HepG2 (cell line): ENCODE data around the gene NMNAT1. TPM values are rescaled to one million over a fixed set of nuclear protein-coding genes. Genes with fewer than 3 reads are reported as not detected.

Experiments
- ATAC-seq: fragments of 200-7000 bp; cut with Tn5 transposase; 3 replicates; pipeline ENCODE4 v1.9.1; 2020; ENCODE audit warnings: mild to moderate bottlenecking, moderate library complexity
- BruUV-seq: library from RNA; stranded (reverse); fragments of 400-500 nt; replicated peaks from 2 replicates; lab custom pipeline; 2021; lab: Mats Ljungman, UMichigan
- CTCF ChIA-PET: fragments of 300-600 bp; formaldehyde crosslinking; extraction: SDS; loops from one replicate; lab custom pipeline; 2021; ENCODE audit warnings: low total read pairs, inconsistent platforms, low intra/inter-chr PET ratio; lab: Yijun Ruan, JAX
- POLR2A ChIA-PET: fragments of 350-600 bp; sonication (Branson Sonifier 250); formaldehyde crosslinking; loops from one replicate; lab custom pipeline; 2020; ENCODE audit warnings: antibody characterized with exemption, inconsistent platforms; lab: Yijun Ruan, JAX
- DNase-seq: peaks from one replicate; pipeline ENCODE4 v3.0.0-alpha.2; 2015; ENCODE audit warnings: low spot score
- FAIRE-seq: peaks from 3 replicates; lab custom pipeline; 2011; peaks lifted over from hg19 to GRCh38; lab: Jason Lieb, UNC
- H2AFZ ChIP-seq: one replicate; pipeline ENCODE4 v1.6.1; 2011; ENCODE audit warnings: low read length, inconsistent platforms
- H3K27ac ChIP-seq: fragments of 300-600 bp; 3 replicates; pipeline ENCODE4 v1.8.0; 2011; ENCODE audit warnings: mixed run types, mild to moderate bottlenecking, mixed read lengths, low read length, inconsistent platforms; ENCODE audit not compliant: insufficient read depth; ENCODE audit errors: extremely low read length
- H3K27me3 ChIP-seq, 2 experiments: fragments of 200-600 bp in 1 of 2; 2 replicates in 1 of 2; 3 replicates in 1 of 2; pipeline versions ENCODE4 v1.6.0 to v1.8.0; 2011; ENCODE audit warnings: low read length in 2 of 2, mild to moderate bottlenecking in 2 of 2, moderate library complexity in 2 of 2, inconsistent platforms in 1 of 2; ENCODE audit not compliant: insufficient read depth in 2 of 2, control insufficient read depth in 1 of 2
- H3K36me3 ChIP-seq, 2 experiments: fragments of 200-600 bp in 1 of 2; replicated peaks in 1 of 2; 2 replicates in 1 of 2; 3 replicates in 1 of 2; pipeline versions ENCODE4 v1.5.1 to v1.8.0; 2011; ENCODE audit warnings: low read length in 2 of 2, inconsistent platforms in 1 of 2; ENCODE audit not compliant: insufficient read depth in 2 of 2, control insufficient read depth in 1 of 2
- H3K4me1 ChIP-seq: 2 replicates; pipeline ENCODE4 v1.5.1; 2012; ENCODE audit warnings: low read length, inconsistent platforms; ENCODE audit not compliant: insufficient read depth
- H3K4me2 ChIP-seq: 2 replicates; pipeline ENCODE4 v1.6.0; 2011; ENCODE audit warnings: low read depth, low read length, inconsistent platforms
- H3K4me3 ChIP-seq, 3 experiments: fragments of 200-600 bp in 1 of 3; sonication (generic), shearing (Covaris generic) in 1 of 3; replicated peaks in 1 of 3; 2 replicates each; pipeline ENCODE4 v1.5.1; 2011 to 2016; ENCODE audit warnings: low read length in 3 of 3, inconsistent platforms in 2 of 3, low read depth in 2 of 3, mild to moderate bottlenecking in 2 of 3, control low read depth in 1 of 3, mixed read lengths in 1 of 3; ENCODE audit not compliant: insufficient read depth in 1 of 3
- H3K79me2 ChIP-seq: one replicate; pipeline ENCODE4 v1.6.1; 2011; ENCODE audit warnings: low read length, inconsistent platforms; ENCODE audit not compliant: insufficient read depth
- H3K9ac ChIP-seq: 2 replicates; pipeline ENCODE4 v1.6.0; 2011; ENCODE audit warnings: mild to moderate bottlenecking, low read depth, low read length, inconsistent platforms; ENCODE audit not compliant: insufficient read depth
- H3K9me3 ChIP-seq: 2 replicates; pipeline ENCODE4 v1.5.1; 2012; ENCODE audit warnings: mild to moderate bottlenecking, low read length
- H4K20me1 ChIP-seq: 2 replicates; pipeline ENCODE4 v1.6.0; 2011; ENCODE audit warnings: inconsistent platforms, mild to moderate bottlenecking, low read length, moderate library complexity; ENCODE audit not compliant: insufficient read depth
- CREBL2 ChIP-seq: sonication (generic); formaldehyde crosslinking; IDR thresholded peaks from 2 replicates; pipeline ENCODE4 v1.8.1; 2023; ENCODE audit warnings: missing genetic modification reagents, mild to moderate bottlenecking, borderline replicate concordance
- EZH2 ChIP-seq: conservative IDR thresholded peaks from 2 replicates; pipeline ENCODE4 v1.6.1; 2012; ENCODE audit warnings: mild to moderate bottlenecking, low read depth, low read length, moderate library complexity
- HBP1 ChIP-seq: IDR thresholded peaks from 2 replicates; pipeline ENCODE4 v1.6.1; 2016; ENCODE audit warnings: low read depth, control low read depth
- MAFG ChIP-seq: sonication (generic); formaldehyde crosslinking; IDR thresholded peaks from 2 replicates; pipeline ENCODE4 v1.5.1; 2020; ENCODE audit warnings: mild to moderate bottlenecking, missing genetic modification reagents
- MTA3 ChIP-seq: sonication (generic); formaldehyde crosslinking; IDR thresholded peaks from 2 replicates; pipeline ENCODE4 v1.4.0; 2020; ENCODE audit warnings: missing genetic modification reagents
- MYC ChIP-seq: sonication (generic); formaldehyde crosslinking; IDR thresholded peaks from 2 replicates; pipeline ENCODE4 v1.9.0; 2021; ENCODE audit warnings: missing genetic modification reagents, borderline replicate concordance
- NFE2 ChIP-seq: sonication (generic); formaldehyde crosslinking; IDR thresholded peaks from 2 replicates; pipeline ENCODE4 v1.4.0; 2020; ENCODE audit warnings: missing genetic modification reagents
- RBM22 ChIP-seq: fragments of 200-400 bp; formaldehyde crosslinking; optimal IDR thresholded peaks from 2 replicates; pipeline ENCODE3; 2017; ENCODE audit warnings: mild to moderate bottlenecking, low read length, moderate library complexity
- ZC3H4 ChIP-seq: sonication (generic); formaldehyde crosslinking; IDR thresholded peaks from 2 replicates; pipeline ENCODE4 v1.4.0; 2020; ENCODE audit warnings: missing genetic modification reagents, borderline replicate concordance
- ZNF142 ChIP-seq: sonication (generic); formaldehyde crosslinking; IDR thresholded peaks from 2 replicates; pipeline ENCODE4 v1.4.0; 2020; ENCODE audit warnings: missing genetic modification reagents
- ZNF280B ChIP-seq: sonication (generic); formaldehyde crosslinking; IDR thresholded peaks from 2 replicates; pipeline ENCODE4 v1.5.0; 2020; ENCODE audit warnings: missing genetic modification reagents, mild to moderate bottlenecking, borderline replicate concordance
- ZNF607 ChIP-seq: sonication (generic); formaldehyde crosslinking; IDR thresholded peaks from 2 replicates; pipeline ENCODE4 v1.5.1; 2020; ENCODE audit warnings: missing genetic modification reagents, mild to moderate bottlenecking, borderline replicate concordance
- ZNF777 ChIP-seq: sonication (generic); formaldehyde crosslinking; IDR thresholded peaks from 2 replicates; pipeline ENCODE4 v1.4.0; 2020; ENCODE audit warnings: missing genetic modification reagents
- WGBS: methylation state at CpG from one replicate; pipeline ENCODE4 v1.1.6; 2017; ENCODE audit warnings: low lambda C conversion rate; 5-methylcytosine and 5-hydroxymethylcytosine counted together
- in situ Hi-C: cut with HindIII; loops from 2 replicates; pipeline ENCODE4 v1.10.0; 2017; ENCODE audit warnings: low pct_unique_long_range_greater_than_20kb; ENCODE audit not compliant: extremely low pct_ligation_motif_present
- intact Hi-C: fragments of 100-400 bp; cut with micrococcal nuclease; formaldehyde crosslinking; loops from one replicate; pipeline ENCODE4 v1.10.0; 2022; ENCODE audit not compliant: unreplicated experiment
- polyA plus RNA-seq, 8 experiments: library from polyadenylated mRNA; depleted of rRNA in 3 of 8; stranded (reverse) in 7 of 8; unstranded in 1 of 8; fragments of >200 nt; fragmentation: Illumina TruSeq in 4 of 8; extraction: Trizol in 4 of 8; gene quantifications; 2 replicates each; pipeline versions ENCODE4 v1.2.1 to v1.2.3, GENCODE V29; 2011 to 2016; ENCODE audit warnings: low read depth in 4 of 8, missing spikeins in 1 of 8, mixed read lengths in 1 of 8; ENCODE audit not compliant: insufficient read depth in 1 of 8
- total RNA-seq, 5 experiments: library from RNA; depleted of rRNA; stranded (reverse); fragments of >200 nt; fragmentation: Illumina TruSeq; extraction: Trizol; gene quantifications; 2 replicates each; pipeline ENCODE4 v1.2.3, GENCODE V29; 2016; ENCODE audit warnings: low read depth in 1 of 5

NMNAT1 gene
- total and polyA plus RNA-seq, 2 of the 13 experiments (the other 11 are each of a cell fraction or from before 2014, with no cell fraction given): 5.6 to 12.2 TPM

- H3K27ac ChIP-seq: no peak within 1 kb of the TSS
- TF ChIP-seq NFE2 (CRISPR knock-in tag) (no peak), MYC (peak; percentile 17; the same call in 1 of the 2 replicates), HBP1 (CRISPR knock-in tag) (no peak), MTA3 (CRISPR knock-in tag) (no peak), ZC3H4 (CRISPR knock-in tag) (no peak), ZNF280B (CRISPR knock-in tag) (no peak), CREBL2 (CRISPR knock-in tag) (0 out of 2 replicates have a peak, but pooled peaks have one; percentile 43), EZH2 (peak; percentile 82; the same call in 1 of the 2 replicates), RBM22 (no peak), ZNF142 (CRISPR knock-in tag) (no peak), ZNF607 (no peak), MAFG (CRISPR knock-in tag) (no peak), ZNF777 (CRISPR knock-in tag) (peak; percentile 96)
These were observed 53.6 kb downstream of the NMNAT1 start, which contains the start of gene RBP7 for GRCh38 chr1:9996624-9997582. RBP7 (plus strand) TSS chr1:9997228; CDS start chr1:9997259, 31 bp downstream.

More at GRCh38 chr1:9996624-9997582, 53.6 kb downstream of the NMNAT1 start, which contains the start of gene RBP7:
- BruUV-seq: no TSS peak
- Histone ChIP-seq H3K9me3 (no peaks in the 10 kb centered on the region), H2AFZ (no peak within 1 kb of the TSS), H3K4me1 (peaks cover 7% of the 10 kb centered on the region), H3K36me3 (no peaks in the 10 kb centered on the region), H3K27me3 (peaks cover 1 to 17% of the 10 kb centered on the region in 2 experiments; a peak in 4 of 5 replicates), H4K20me1 (no peaks in the 10 kb centered on the region), H3K4me2 (peak within 1 kb of the TSS; percentile 82), H3K4me3 (peak within 1 kb of the TSS; percentile 40 to 72 (median 56); a peak in 5 of 6 replicates), H3K79me2 (no peaks in the 10 kb centered on the region), H3K9ac (peak within 1 kb of the TSS; percentile 43; the same call in 1 of the 2 replicates)
- in situ Hi-C loops (no loop called here), intact Hi-C loops (no loop called here)
- POLR2A ChIA-PET: no interaction called here
- DNase-seq (no peak), ATAC-seq (peak; percentile 81), FAIRE-seq (no peak)
- 23% methylated on average over 16 of the region's 71 CpGs for WGBS
- CTCF ChIA-PET: no interaction called here
